HK-2 (cell line): ENCODE data around the gene EXOC6B.

Experiments
- DNase-seq: peaks from one replicate; pipeline ENCODE4 v3.0.0-alpha.2; 2018; ENCODE audit not compliant: unreplicated experiment

Gene EXOC6B

DNA sequence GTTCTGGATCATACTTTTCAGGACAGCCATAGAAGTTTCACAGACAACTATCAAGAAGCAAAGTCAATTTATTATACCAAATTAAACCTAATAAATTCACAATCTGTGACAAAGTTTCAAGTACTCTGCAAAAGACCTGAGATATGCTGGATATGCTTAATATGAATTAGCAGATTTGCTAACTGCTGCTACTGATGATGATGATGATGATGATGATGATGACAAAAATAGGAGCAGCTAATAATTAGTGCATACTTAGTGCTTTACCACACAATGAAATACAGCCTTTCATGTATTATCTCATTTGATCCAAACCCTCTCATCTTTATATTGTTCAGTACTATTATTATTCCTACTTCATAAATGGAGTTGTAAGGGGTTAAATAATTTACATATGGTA, 462.4 kb downstream of the EXOC6B start:
- no peak for DNase-seq

DNA sequence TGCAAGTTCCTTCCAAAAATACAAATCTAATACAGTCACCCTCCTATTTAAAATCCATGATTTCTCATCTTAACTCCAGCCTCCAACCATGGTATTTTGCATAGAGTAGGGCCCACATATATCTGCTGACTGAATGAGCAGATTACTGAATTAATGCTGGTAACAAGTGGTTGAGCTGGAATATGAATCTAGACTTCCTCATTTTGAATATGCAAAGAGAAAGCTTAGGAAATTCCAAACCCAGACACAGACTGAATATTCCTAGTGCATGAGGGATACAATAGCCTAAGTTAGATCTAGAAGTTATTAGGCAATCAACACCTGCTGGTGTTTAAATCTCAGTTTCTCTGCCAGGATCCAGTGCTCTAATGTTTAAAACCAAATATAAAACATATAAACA, 463.1 kb downstream of the EXOC6B start:
- no peak for DNase-seq

DNA sequence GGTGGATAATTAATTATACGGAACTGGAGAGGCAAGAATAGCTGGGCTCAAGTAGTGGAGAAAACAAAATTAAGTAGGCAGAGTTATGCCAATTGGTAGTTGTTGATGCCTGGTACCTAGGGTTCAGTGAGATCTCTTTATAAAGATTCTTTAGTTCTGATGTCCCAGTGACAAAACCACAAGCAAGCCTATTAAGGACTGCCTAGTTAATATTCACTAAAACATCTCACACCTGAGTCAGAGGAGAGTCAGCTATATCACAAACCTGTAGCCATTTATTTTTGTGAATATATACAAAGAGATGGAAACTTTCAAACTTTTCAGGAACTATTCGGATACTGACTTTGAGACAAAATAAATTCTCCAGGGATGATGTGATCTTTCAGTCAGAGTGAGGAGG, 464.3 kb downstream of the EXOC6B start:
- DNase-seq: no peak

DNA sequence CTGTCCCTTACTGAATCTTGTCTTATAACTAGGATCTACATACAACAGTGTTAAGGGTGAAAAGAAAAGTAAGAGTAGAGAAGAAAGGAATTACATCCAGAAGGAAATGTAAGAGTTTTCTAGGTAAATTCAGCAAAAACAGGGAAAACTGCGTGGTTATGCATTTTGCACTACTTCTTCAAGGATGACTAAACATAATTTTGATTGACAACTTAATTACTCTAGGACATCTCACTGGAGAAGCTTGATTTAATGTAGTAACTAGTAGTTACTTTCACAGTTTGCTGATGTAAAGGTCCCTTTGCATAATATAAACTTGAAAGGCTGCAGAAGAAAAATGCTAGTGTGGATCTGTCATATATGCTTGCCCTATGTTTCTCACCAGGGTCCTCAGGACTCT, 464.8 kb downstream of the EXOC6B start:
- no peak for DNase-seq

DNA sequence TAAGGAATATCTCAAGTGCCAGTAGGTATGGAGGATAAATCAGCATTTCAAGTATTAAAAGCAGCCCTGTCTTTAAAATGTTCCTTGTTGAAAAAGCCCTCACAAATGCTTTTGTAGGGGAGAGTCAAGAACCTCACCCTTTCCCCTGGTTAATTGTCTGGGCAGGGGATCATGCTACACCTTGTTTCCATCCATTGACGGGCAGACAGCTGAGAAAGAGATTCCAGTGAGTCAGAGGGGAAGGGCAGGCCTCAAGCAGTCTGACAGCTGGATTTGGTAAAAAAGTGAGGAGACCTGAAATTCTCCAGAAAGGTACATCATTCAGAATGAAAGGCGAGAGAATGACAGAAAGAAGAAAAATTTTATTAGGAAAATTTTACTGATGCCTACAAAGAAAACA, 475.0 kb downstream of the EXOC6B start:
- DNase-seq: no peak

DNA sequence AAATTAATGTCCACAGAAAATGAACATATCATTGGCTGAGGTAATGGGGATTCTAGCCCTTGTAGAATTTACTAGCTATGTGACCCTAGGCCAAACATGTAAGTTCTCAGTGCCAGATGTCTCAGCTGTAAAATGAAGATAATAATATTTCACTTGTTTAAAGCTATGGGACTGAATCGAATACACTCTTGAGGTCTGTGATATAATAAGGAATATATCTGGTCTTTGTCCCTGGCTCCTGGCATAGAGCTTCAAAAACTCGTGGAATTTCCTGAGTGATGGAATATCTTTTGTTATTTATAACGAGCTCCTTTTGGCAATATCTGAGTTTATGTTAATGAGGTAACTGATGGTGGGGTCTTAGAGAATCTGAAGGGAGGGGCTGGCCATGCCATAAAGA, 476.8 kb downstream of the EXOC6B start:
- no peak for DNase-seq

GRCh38 chr2:72347081-72347480, 478.8 kb downstream of the EXOC6B start:
- no peak for DNase-seq

GRCh38 chr2:72341639-72342038, 484.2 kb downstream of the EXOC6B start:
- DNase-seq: no peak

GRCh38 chr2:72340665-72341064, 485.2 kb downstream of the EXOC6B start:
- no peak for DNase-seq

- DNase-seq: no peak
Measured at GRCh38 chr2:72338076-72338475, 487.8 kb downstream of the EXOC6B start.

DNA sequence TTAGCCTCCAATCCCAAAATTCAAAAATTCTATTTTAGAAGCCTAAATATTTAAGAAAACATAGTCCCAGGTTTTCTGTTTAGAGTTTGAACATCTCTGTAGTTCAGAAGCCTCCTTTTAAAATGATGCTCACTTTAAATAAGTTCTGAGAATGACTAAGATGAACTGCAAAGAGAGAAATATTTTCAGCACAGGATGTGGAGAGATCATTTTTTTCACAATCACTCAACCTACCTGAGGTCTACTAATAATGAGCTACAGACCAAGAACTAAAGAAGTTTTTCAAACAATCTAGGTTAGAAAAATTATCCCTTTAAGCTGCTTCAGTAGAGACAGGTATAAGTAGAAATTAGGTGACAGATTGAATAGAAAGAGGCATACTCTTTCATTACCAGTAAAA, 493.1 kb downstream of the EXOC6B start:
- no peak for DNase-seq

DNA sequence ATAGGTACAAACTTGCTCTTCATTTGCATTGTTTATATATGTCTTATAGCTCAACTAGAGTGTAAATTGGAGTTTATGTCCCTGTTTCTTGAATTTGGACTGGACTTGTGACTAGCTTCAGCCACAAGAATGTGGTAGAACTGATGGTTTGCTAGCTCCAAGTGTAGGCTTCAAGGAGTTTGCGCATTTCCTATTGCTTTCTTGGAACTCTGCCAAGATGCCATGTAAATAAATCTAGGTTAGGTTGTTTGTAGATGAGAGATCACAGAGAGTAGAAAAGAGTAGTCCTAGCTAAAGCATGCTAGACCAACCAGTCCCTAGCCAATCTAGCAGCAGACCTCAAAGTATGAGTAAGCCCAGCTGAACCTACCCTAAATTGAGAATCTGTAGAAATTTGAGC, 495.2 kb downstream of the EXOC6B start:
- no peak for DNase-seq

DNA sequence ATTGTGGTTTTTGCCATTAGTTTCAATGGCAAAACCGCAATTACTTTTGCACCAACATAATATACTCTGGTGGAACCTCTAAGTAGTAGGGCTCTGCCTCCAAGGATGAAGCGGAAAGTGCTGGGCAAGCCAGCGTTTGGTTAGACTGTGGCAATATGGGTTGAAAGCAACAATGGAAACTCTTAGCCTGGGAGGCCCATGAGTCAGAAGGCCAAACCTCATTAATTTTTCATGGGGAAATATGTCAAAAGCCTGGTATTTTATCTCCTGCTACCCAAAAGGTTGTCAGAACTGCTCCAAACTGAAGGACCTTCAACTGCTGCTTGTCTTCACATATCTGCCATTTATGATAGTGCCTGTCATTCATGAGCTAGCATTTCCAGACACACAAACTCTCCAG, 499.1 kb downstream of the EXOC6B start:
- no peak for DNase-seq

DNA sequence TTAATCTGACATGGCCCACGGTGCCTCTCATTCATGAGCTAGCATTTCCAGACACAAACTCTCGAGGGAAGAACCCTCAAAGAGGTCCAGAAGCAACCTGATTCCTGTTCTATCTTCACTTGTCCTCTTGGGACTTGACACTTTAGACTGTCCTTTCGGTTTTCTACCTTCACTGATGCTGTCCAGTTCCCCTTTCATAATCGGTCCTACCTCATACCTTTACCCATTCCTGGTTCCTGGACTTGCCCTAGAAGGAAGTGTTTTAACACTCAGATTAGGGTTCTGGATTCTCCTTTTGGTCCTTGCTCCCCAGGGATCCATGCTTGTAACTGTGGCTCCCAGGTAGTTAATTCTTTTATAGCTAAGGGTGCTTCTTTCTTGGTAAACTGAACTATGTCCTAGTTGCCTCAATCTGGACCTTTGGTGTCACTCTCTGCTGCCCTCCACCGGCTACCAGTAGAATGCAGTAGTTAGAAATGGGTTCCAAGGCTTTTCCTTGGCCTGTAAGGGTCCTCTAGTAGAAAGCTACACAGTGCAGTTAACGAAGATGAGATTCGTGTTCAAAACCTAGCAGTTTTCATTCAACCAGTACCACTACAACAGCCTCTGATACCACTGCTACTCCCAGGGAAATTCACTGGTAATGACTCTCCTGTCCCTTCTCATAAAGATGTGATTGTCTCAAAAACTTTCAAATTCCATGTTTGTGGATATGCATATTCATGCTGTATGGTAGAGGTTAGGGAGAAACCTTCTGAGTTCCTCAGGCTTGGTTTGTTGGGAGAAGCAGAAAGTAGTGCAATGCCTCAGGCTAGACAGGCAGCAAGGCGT, 500.0 kb downstream of the EXOC6B start:
- DNase-seq: peak; percentile 31

DNA sequence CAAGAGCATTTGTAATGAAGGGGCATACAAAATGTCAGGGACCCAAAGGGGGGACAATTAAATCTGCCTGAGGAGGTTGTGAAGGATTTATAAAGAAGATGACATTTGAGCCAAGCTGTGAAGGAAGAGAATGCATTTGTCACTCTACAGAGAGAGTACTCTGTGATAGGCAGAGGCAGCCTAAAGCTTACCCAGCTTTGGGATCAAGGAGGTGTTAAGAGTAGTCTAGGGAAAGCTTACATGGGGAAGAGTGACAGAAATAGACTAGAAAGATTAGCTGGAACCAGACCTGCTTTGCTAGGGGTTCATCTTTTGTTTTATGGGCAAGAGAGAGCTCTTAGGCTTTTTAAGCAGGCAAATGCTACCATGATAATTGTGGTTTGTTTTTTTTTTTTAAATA, 509.1 kb downstream of the EXOC6B start:
- no peak for DNase-seq

- no peak for DNase-seq
Measured at GRCh38 chr2:72300147-72300684, 525.6 kb downstream of the EXOC6B start.

DNA sequence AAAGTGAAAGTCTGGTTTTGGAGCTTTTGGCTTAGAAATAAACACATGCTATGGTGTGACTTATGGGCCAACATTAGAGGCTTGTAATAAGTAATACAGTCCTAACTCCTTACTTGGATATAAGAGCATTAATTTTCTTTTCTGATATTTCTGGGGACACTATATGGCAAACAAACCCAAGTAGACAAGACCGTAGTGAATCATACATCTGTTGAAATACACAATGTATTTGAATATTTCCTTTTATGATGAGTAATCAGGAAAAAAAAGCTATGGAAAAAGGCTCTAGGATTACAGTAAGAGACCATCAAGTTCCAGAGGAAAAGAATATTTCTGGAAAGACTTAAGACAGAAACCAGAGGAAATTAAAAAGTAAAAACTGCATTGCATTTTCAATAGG, 532.2 kb downstream of the EXOC6B start:
- no peak for DNase-seq

- DNase-seq: no peak
Measured at GRCh38 chr2:72292433-72292832, 533.4 kb downstream of the EXOC6B start.

- DNase-seq: no peak
Measured at GRCh38 chr2:72291059-72291458, 534.8 kb downstream of the EXOC6B start.

GRCh38 chr2:72289736-72290135, 536.1 kb downstream of the EXOC6B start:
- no peak for DNase-seq

DNA sequence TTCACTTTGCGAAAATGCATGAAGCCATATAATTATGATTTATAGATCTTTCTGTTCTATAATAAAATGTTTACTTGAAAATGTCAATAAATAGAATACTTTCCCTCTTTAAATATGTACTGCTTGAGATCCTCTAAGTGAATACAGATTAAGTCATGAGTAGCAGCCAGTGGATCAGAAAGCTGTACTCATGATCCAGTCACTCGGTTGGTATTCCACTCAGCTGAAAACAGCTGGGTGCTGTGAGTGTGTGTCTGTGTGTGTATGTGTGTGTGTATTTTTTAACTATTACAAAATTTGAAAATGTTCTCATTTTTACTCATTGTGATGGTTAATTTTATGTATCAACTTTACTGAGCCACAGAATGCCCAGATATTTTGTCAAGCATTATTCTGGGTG, 536.5 kb downstream of the EXOC6B start:
- DNase-seq: no peak

DNA sequence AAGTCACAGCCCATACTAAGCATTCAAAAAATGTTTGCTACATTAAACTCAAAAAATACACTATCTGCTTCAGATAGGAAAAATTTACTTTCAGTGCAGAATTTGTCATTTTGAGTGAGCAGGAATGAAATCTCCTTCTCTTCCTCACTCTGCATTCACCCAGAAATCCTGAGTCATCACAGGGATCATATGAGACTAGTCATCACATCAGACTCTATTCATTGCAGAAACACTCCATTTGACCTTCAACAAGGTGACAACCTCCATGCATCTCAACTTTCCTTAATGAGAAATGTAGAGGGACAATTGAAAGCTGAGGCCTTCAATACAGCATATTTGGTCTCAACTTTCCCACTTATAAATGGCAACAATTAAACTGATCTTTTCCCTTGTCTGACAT, 547.8 kb downstream of the EXOC6B start:
- no peak for DNase-seq

DNA sequence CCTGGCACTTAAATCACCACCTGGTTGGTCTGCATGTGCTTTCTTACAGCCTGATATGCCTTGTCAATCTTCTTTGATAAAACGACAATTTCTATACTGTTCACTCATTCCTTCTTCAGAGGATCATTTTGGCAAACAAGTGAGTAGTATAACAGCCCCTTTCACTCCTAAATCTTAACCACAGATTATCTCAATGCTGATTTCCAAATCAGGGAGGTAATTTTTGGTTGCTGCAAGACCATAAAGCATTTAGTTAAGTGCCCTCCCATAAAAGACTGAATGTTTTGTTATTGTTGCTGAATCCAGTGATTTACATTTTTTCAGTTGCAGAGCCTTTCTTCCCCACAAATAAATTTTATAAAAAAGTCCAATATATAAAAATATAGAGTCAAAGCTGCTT, 549.0 kb downstream of the EXOC6B start:
- no peak for DNase-seq

- no peak for DNase-seq
Measured at GRCh38 chr2:72276356-72276755, 549.5 kb downstream of the EXOC6B start.
